ENCODE data around the gene KRT9.

Gene KRT9

GRCh38 chr17:41595585-41595984, 23.7 kb upstream of the KRT9 start:
- TF ChIP-seq CTCF (IDR thresholded peaks at IDR 0.05; ENCODE audit: insufficient read depth, low read length, missing control alignments), result no peak
- DNase-seq (ENCODE audit: low read depth, low spot score), result no peak
- ChIA-PET CTCF (interaction anchor here (1.9 to 6.5 kb wide), 3 partner anchors 17 to 53 kb away, joined by 6 to 32 read pairs (median 23); no protein-coding TSS in a partner anchor), POLR2A (no interaction called here)
- H3K4me3 ChIP-seq (ENCODE audit: low read depth, low read length), result no peak overlapping the region

GRCh38 chr17:41594363-41594915, 22.6 kb upstream of the KRT9 start:
- no peak for DNase-seq (ENCODE audit: low read depth, low spot score)
- ChIA-PET POLR2A (no interaction called here), CTCF (interaction anchor here (1.3 to 6.5 kb wide), 4 partner anchors 8 to 54 kb away, joined by 3 to 32 read pairs (median 14); no protein-coding TSS in a partner anchor)
- H3K4me3 ChIP-seq (ENCODE audit: low read depth, low read length), result no peak overlapping the region
- TF ChIP-seq CTCF (IDR thresholded peaks at IDR 0.05; ENCODE audit: insufficient read depth, low read length, missing control alignments), result no peak

GRCh38 chr17:41593306-41593981, 21.6 kb upstream of the KRT9 start:
- TF ChIP-seq CTCF (IDR thresholded peaks at IDR 0.05; ENCODE audit: insufficient read depth, low read length, missing control alignments), result no peak
- POLR2A ChIA-PET, result no interaction called here
- no peak for DNase-seq (ENCODE audit: low read depth, low spot score)
- CTCF ChIA-PET, result interaction anchor here (1.3 to 6.5 kb wide), 5 partner anchors 9 to 55 kb away, joined by 3 to 32 read pairs (median 12); no protein-coding TSS in a partner anchor
- no peak overlapping the region for H3K4me3 ChIP-seq (ENCODE audit: low read depth, low read length)

GRCh38 chr17:41592601-41593305, 20.9 kb upstream of the KRT9 start:
- H3K4me3 ChIP-seq (ENCODE audit: low read depth, low read length), result no peak overlapping the region
- CTCF ChIA-PET, result interaction anchor here (1.6 to 6.5 kb wide), 4 partner anchors 11 to 55 kb away, joined by 7 to 32 read pairs (median 18); no protein-coding TSS in a partner anchor
- DNase-seq (ENCODE audit: low read depth, low spot score), result no peak
- TF ChIP-seq CTCF (IDR thresholded peaks at IDR 0.05; ENCODE audit: insufficient read depth, low read length, missing control alignments), result no peak
- POLR2A ChIA-PET, result no interaction called here

GRCh38 chr17:41589301-41589700, 17.4 kb upstream of the KRT9 start:
- TF ChIP-seq CTCF (IDR thresholded peaks at IDR 0.05; ENCODE audit: insufficient read depth, low read length, missing control alignments), result no peak
- POLR2A ChIA-PET, result no interaction called here
- no peak overlapping the region for H3K4me3 ChIP-seq (ENCODE audit: low read depth, low read length)
- DNase-seq (ENCODE audit: low read depth, low spot score), result no peak
- CTCF ChIA-PET, result no interaction called here
